Measurements from ENCODE around the gene NFYB. TPM values are rescaled to one million over a fixed set of nuclear protein-coding genes. Genes with fewer than 3 reads are reported as not detected.

The NFYB gene
- total and polyA plus RNA-seq, 9 of the 15 experiments (the other 6 are each of a cell fraction or from before 2014, with no cell fraction given): 14.5 to 51.5 (median 32.3) TPM

GRCh38 chr12:104180374-104180773, 42.4 kb upstream of the NFYB start:
- Histone ChIP-seq H3K9me3 (replicated peaks; ENCODE audit: control insufficient read depth, insufficient read depth, low read depth, low read length) (no peaks in the 10 kb centered on the region; the same call in 1 of the 2 replicates), H3K9me1 (ENCODE audit: control insufficient read depth, insufficient read depth, low read length) (no peaks in the 10 kb centered on the region), H3K27me3 (ENCODE audit: control insufficient read depth in 2 of 2, insufficient read depth in 2 of 2, low read length in 2 of 2) (no peaks in the 10 kb centered on the region), H3K27ac (ENCODE audit: extremely low read depth, low read depth, low read length) (no peak overlapping the region), H4K20me1 (replicated peaks; ENCODE audit: control insufficient read depth, insufficient read depth, low read length) (no peaks in the 10 kb centered on the region), H3K4me1 (replicated peaks in 1 of 2; ENCODE audit: control insufficient read depth in 2 of 2, insufficient read depth in 2 of 2, low read length in 2 of 2) (peaks cover 7 to 14% of the 10 kb centered on the region in 2 experiments; a peak in 4 of 5 replicates), H3K9ac (ENCODE audit: insufficient read depth in 1 of 2, low read depth in 2 of 2, low read length in 2 of 2) (no peak overlapping the region), H3K36me3 (ENCODE audit: control insufficient read depth, insufficient read depth, low read length) (no peaks in the 10 kb centered on the region), H3K4me3 (no peak overlapping the region), H3K4me2 (ENCODE audit: insufficient read depth, low read length) (no peak overlapping the region), H2AFZ (ENCODE audit: low read depth, low read length) (no peak overlapping the region), H3K79me2 (ENCODE audit: control insufficient read depth, insufficient read depth, low read length) (no peaks in the 10 kb centered on the region)
- CTCF ChIA-PET (ENCODE audit: low intra/inter-chr PET ratio): no interaction called here
- no peak for ATAC-seq
- POLR2A ChIA-PET: no interaction called here
- FAIRE-seq: no peak
- in situ Hi-C loops (cut with MboI) (no loop called here), intact Hi-C loops (cut with micrococcal nuclease) (no loop called here)
- 27% methylated on average over 5 of the region's 5 CpGs for WGBS (ENCODE audit: insufficient coverage, low coverage, missing lambda C conversion rate)
- no peak for DNase-seq (ENCODE audit: extremely low read depth in 1 of 4, low spot score in 3 of 4)
- TF ChIP-seq ZBED1 (IDR thresholded peaks at IDR 0.05): no peak
- TF ChIP-seq ZKSCAN8 (CRISPR knock-in tag; IDR thresholded peaks at IDR 0.05): no peak
- TF ChIP-seq DLX4 (CRISPR knock-in tag; IDR thresholded peaks at IDR 0.05): no peak
- no peak for TF ChIP-seq ARHGAP35 (IDR thresholded peaks at IDR 0.05; ENCODE audit: partially characterized antibody)
- no peak for TF ChIP-seq ZNF133 (CRISPR knock-in tag; IDR thresholded peaks at IDR 0.05)
- no peak for TF ChIP-seq FOXO4 (CRISPR knock-in tag; IDR thresholded peaks at IDR 0.05)
- no peak for TF ChIP-seq ZFP30 (CRISPR knock-in tag; IDR thresholded peaks at IDR 0.05; ENCODE audit: borderline replicate concordance)
- no peak for TF ChIP-seq TCF7L2 (IDR thresholded peaks at IDR 0.05; ENCODE audit: low read depth, low read length)
- no TSS peak for BruUV-seq (replicated peaks)

All from K562 (cell line).